ENCODE results near the gene SPARCL1. TPM values are rescaled to one million over a fixed set of nuclear protein-coding genes. Genes with fewer than 3 reads are reported as not detected.

Gene SPARCL1
- total RNA-seq (2021) (0.82 to 0.89 TPM (median 0.85 TPM) in 3 replicates), Bru-seq, nascent RNA (percentile 25 among the genes with signal in this experiment)
- long read RNA-seq, experiment 1, partial matches to known transcripts, result 1 of 4 reads
- long read RNA-seq, experiment 1, other reads (novel, unspliced or antisense), result 3 of 4 reads
- long read RNA-seq, experiment 2, partial matches to known transcripts, result 4 of 4 reads
- long read RNA-seq, experiment 2, other reads (novel, unspliced or antisense), result 0 of 4 reads
- long read RNA-seq, experiment 3, partial matches to known transcripts, result 7 of 8 reads
- long read RNA-seq, experiment 3, other reads (novel, unspliced or antisense), result 1 of 8 reads

DNA sequence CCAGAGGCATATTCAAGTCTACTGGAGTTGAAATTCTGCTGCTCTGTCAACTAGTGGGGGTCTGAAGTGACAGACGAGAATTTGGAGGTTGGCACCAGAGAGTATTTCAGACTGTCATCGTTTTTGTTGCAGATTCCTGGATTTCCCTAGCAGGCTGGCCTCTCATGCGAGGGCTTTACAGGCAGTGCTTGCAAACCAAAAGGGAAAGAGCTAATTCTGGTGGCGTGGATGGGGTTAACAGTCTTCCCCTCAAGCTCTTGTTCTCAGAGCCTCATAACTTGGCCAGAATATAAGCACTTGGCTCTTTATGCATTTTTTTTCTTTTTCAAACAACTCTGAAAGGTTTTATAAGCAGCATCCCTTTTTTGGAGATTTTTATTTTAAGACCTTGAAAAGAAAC lies at the start of gene SPARCL1:
Gene SPARCL1, minus strand, starts transcription at position 190 of the 400 bp plus-strand sequence. CDS start 29,802 bp downstream, outside the sequence.
- H3K4me1 Mint-ChIP-seq, result peaks cover 45% of the 10 kb centered on the region
- no peak within 1 kb of the TSS for H3K4me3 Mint-ChIP-seq
- peak; percentile 53 for ATAC-seq
- peaks cover 17% of the 10 kb centered on the region for H3K9me3 Mint-ChIP-seq
- no peak within 1 kb of the TSS for H3K27ac Mint-ChIP-seq
- ChIA-PET CTCF (interaction anchor here (0.9 to 2.9 kb wide), 3 partner anchors 15 to 309 kb away, joined by 3 to 14 read pairs (median 4); no protein-coding TSS in a partner anchor), POLR2A (no interaction called here)
- no peaks in the 10 kb centered on the region; the same call in 1 of the 2 replicates for H3K27me3 Mint-ChIP-seq (ENCODE audit: low read depth)
- peaks cover 13% of the 10 kb centered on the region for H3K36me3 Mint-ChIP-seq
- DNase-seq (ENCODE audit: low spot score), result no peak
- TF ChIP-seq, protein P1, sequence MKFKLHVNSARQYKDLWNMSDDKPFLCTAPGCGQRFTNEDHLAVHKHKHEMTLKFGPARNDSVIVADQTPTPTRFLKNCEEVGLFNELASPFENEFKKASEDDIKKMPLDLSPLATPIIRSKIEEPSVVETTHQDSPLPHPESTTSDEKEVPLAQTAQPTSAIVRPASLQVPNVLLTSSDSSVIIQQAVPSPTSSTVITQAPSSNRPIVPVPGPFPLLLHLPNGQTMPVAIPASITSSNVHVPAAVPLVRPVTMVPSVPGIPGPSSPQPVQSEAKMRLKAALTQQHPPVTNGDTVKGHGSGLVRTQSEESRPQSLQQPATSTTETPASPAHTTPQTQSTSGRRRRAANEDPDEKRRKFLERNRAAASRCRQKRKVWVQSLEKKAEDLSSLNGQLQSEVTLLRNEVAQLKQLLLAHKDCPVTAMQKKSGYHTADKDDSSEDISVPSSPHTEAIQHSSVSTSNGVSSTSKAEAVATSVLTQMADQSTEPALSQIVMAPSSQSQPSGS (CRISPR knock-in tag; IDR thresholded peaks at IDR 0.05; ENCODE audit: borderline replicate concordance, low read depth), result no peak
- TF ChIP-seq ZMAT4 (CRISPR knock-in tag; IDR thresholded peaks at IDR 0.05) (no peak), ZNF232 (CRISPR knock-in tag; IDR thresholded peaks at IDR 0.05) (no peak), STAT6 (CRISPR knock-in tag; conservative IDR thresholded peaks at IDR 0.05; ENCODE audit: low read depth) (no peak), E2F5 (CRISPR knock-in tag; IDR thresholded peaks at IDR 0.05) (no peak), ZBTB43 (CRISPR knock-in tag; IDR thresholded peaks at IDR 0.05) (no peak), OVOL2 (CRISPR knock-in tag; IDR thresholded peaks at IDR 0.05; ENCODE audit: borderline replicate concordance) (no peak), FOXK1 (CRISPR knock-in tag; IDR thresholded peaks at IDR 0.05) (no peak), FOXP1 (CRISPR knock-in tag; IDR thresholded peaks at IDR 0.05; ENCODE audit: borderline replicate concordance) (no peak), SP1 (CRISPR knock-in tag; conservative IDR thresholded peaks at IDR 0.05) (no peak), ELF4 (CRISPR knock-in tag; IDR thresholded peaks at IDR 0.05; ENCODE audit: low read depth) (no peak), GRHL2 (CRISPR knock-in tag; IDR thresholded peaks at IDR 0.05; ENCODE audit: insufficient replicate concordance, severe bottlenecking) (no peak), ARID4B (CRISPR knock-in tag; IDR thresholded peaks at IDR 0.05; ENCODE audit: borderline replicate concordance) (no peak), CBFB (CRISPR knock-in tag; IDR thresholded peaks at IDR 0.05; ENCODE audit: low read depth) (no peak), SMAD4 (CRISPR knock-in tag; IDR thresholded peaks at IDR 0.05) (no peak), NR1H2 (CRISPR knock-in tag; IDR thresholded peaks at IDR 0.05) (no peak), KAT7 (CRISPR knock-in tag; IDR thresholded peaks at IDR 0.05; ENCODE audit: borderline replicate concordance) (no peak)
- TF ChIP-seq, protein P2, sequence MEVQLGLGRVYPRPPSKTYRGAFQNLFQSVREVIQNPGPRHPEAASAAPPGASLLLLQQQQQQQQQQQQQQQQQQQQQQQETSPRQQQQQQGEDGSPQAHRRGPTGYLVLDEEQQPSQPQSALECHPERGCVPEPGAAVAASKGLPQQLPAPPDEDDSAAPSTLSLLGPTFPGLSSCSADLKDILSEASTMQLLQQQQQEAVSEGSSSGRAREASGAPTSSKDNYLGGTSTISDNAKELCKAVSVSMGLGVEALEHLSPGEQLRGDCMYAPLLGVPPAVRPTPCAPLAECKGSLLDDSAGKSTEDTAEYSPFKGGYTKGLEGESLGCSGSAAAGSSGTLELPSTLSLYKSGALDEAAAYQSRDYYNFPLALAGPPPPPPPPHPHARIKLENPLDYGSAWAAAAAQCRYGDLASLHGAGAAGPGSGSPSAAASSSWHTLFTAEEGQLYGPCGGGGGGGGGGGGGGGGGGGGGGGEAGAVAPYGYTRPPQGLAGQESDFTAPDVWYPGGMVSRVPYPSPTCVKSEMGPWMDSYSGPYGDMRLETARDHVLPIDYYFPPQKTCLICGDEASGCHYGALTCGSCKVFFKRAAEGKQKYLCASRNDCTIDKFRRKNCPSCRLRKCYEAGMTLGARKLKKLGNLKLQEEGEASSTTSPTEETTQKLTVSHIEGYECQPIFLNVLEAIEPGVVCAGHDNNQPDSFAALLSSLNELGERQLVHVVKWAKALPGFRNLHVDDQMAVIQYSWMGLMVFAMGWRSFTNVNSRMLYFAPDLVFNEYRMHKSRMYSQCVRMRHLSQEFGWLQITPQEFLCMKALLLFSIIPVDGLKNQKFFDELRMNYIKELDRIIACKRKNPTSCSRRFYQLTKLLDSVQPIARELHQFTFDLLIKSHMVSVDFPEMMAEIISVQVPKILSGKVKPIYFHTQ (CRISPR knock-in tag; IDR thresholded peaks at IDR 0.05), result no peak
- TF ChIP-seq, protein P3, sequence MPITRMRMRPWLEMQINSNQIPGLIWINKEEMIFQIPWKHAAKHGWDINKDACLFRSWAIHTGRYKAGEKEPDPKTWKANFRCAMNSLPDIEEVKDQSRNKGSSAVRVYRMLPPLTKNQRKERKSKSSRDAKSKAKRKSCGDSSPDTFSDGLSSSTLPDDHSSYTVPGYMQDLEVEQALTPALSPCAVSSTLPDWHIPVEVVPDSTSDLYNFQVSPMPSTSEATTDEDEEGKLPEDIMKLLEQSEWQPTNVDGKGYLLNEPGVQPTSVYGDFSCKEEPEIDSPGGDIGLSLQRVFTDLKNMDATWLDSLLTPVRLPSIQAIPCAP (CRISPR knock-in tag; IDR thresholded peaks at IDR 0.05), result no peak
